Measurements from ENCODE around the gene OSBPL8.

The OSBPL8 gene

GRCh38 chr12:76470028-76470939, 89.3 kb downstream of the OSBPL8 start:
- no peak for DNase-seq (ENCODE audit: low spot score)

GRCh38 chr12:76464631-76465166, 94.9 kb downstream of the OSBPL8 start:
- DNase-seq (ENCODE audit: low spot score) = no peak

GRCh38 chr12:76462668-76463224, 96.8 kb downstream of the OSBPL8 start:
- no peak for DNase-seq (ENCODE audit: low spot score)

- DNase-seq (ENCODE audit: low spot score) = no peak
Measured at GRCh38 chr12:76460807-76461206, 98.8 kb downstream of the OSBPL8 start.

GRCh38 chr12:76457818-76458217, 101.8 kb downstream of the OSBPL8 start:
- DNase-seq (ENCODE audit: low spot score) = no peak

- no peak for DNase-seq (ENCODE audit: low spot score)
Measured at GRCh38 chr12:76457010-76457409, 102.6 kb downstream of the OSBPL8 start.

GRCh38 chr12:76455582-76456345, 103.8 kb downstream of the OSBPL8 start:
- DNase-seq (ENCODE audit: low spot score) = peak; percentile 25

GRCh38 chr12:76451528-76451927, 108.0 kb downstream of the OSBPL8 start:
- no peak for DNase-seq (ENCODE audit: low spot score)

- no peak for DNase-seq (ENCODE audit: low spot score)
Measured at GRCh38 chr12:76450690-76451089, 108.9 kb downstream of the OSBPL8 start.

- DNase-seq (ENCODE audit: low spot score) = no peak
Measured at GRCh38 chr12:76449993-76450392, 109.6 kb downstream of the OSBPL8 start.

GRCh38 chr12:76449583-76449982, 110.0 kb downstream of the OSBPL8 start:
- DNase-seq (ENCODE audit: low spot score) = no peak

GRCh38 chr12:76449016-76449415, 110.6 kb downstream of the OSBPL8 start:
- no peak for DNase-seq (ENCODE audit: low spot score)

GRCh38 chr12:76446090-76446489, 113.5 kb downstream of the OSBPL8 start:
- DNase-seq (ENCODE audit: low spot score) = no peak

- no peak for DNase-seq (ENCODE audit: low spot score)
Measured at GRCh38 chr12:76445462-76445861, 114.1 kb downstream of the OSBPL8 start.

GRCh38 chr12:76444408-76444984, 115.1 kb downstream of the OSBPL8 start:
- no peak for DNase-seq (ENCODE audit: low spot score)

GRCh38 chr12:76441016-76441415, 118.6 kb downstream of the OSBPL8 start:
- DNase-seq (ENCODE audit: low spot score) = no peak

GRCh38 chr12:76432733-76433132, 126.8 kb downstream of the OSBPL8 start:
- DNase-seq (ENCODE audit: low spot score) = no peak

GRCh38 chr12:76428117-76428516, 131.5 kb downstream of the OSBPL8 start:
- no peak for DNase-seq (ENCODE audit: low spot score)

GRCh38 chr12:76426160-76426559, 133.4 kb downstream of the OSBPL8 start:
- no peak for DNase-seq (ENCODE audit: low spot score)

GRCh38 chr12:76424941-76425340, 134.6 kb downstream of the OSBPL8 start:
- DNase-seq (ENCODE audit: low spot score) = no peak

- peak; percentile 14 for DNase-seq (ENCODE audit: low spot score)
Measured at GRCh38 chr12:76422543-76423438, 136.8 kb downstream of the OSBPL8 start.
